WTC11 (cell line): Measurements from ENCODE around the gene FMNL2.

Source experiments
- AFF4 ChIP-seq: sonication (generic); formaldehyde crosslinking; IDR thresholded peaks from 2 replicates; pipeline ENCODE4 v1.8.1; 2023; ENCODE audit warnings: mild to moderate bottlenecking, missing genetic modification reagents, borderline replicate concordance
- ESRRA ChIP-seq: sonication (generic); formaldehyde crosslinking; IDR thresholded peaks from 2 replicates; pipeline ENCODE4 v1.8.1; 2022; ENCODE audit warnings: mild to moderate bottlenecking, missing genetic modification reagents, borderline replicate concordance
- GTF2I ChIP-seq: fragments of 250-450 bp; sonication (Bioruptor Pico); conservative IDR thresholded peaks from 2 replicates; pipeline ENCODE4 v1.4.0; 2021; ENCODE audit warnings: mild to moderate bottlenecking
- SP1 ChIP-seq: sonication (generic); formaldehyde crosslinking; conservative IDR thresholded peaks from 2 replicates; pipeline ENCODE4 v1.8.1; 2022; ENCODE audit warnings: missing genetic modification reagents
- ZNF121 ChIP-seq: sonication (generic); formaldehyde crosslinking; IDR thresholded peaks from 2 replicates; pipeline ENCODE4 v1.8.0; 2023; ENCODE audit warnings: missing genetic modification reagents
- TF ChIP-seq, protein P1 (sequence below): fragments of 200-600 bp; IDR thresholded peaks from 2 replicates; pipeline ENCODE4 v1.8.0; 2022; ENCODE audit warnings: antibody characterized with exemption
- TF ChIP-seq, protein P2 (sequence below): fragments of 250-450 bp; sonication (Bioruptor Pico); IDR thresholded peaks from 2 replicates; pipeline ENCODE4 v2.1.2; 2022; ENCODE audit warnings: mild to moderate bottlenecking, moderate library complexity
- TF ChIP-seq, protein P3 (sequence below): fragments of 250-450 bp; sonication (Bioruptor Pico); conservative IDR thresholded peaks from 2 replicates; pipeline ENCODE4 v1.9.0; 2021; ENCODE audit warnings: mild to moderate bottlenecking
- TF ChIP-seq, protein P4 (sequence below): sonication (generic); formaldehyde crosslinking; IDR thresholded peaks from 2 replicates; pipeline ENCODE4 v1.8.1; 2023; ENCODE audit warnings: mild to moderate bottlenecking, missing genetic modification reagents

DNA sequence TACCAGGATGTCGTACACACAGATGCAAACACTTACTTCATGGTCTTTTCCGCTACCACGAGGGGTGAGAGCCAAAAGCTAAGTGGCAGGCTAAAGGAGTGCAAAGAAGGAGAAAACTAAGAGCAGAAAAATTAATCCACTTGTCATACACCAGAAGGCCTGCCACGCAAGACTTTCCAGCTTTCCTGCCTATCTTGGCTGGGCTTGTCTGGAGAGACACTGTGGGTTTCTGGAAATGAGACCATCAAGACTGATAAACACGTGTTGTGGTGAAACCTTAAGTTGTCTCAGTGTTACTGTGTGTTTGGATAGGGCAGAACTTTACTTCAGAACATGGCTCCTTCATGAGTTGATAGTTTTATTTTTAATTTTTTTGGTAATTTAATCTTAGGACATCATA lies 175.6 kb downstream of the FMNL2 start:
- TF ChIP-seq, protein P1, sequence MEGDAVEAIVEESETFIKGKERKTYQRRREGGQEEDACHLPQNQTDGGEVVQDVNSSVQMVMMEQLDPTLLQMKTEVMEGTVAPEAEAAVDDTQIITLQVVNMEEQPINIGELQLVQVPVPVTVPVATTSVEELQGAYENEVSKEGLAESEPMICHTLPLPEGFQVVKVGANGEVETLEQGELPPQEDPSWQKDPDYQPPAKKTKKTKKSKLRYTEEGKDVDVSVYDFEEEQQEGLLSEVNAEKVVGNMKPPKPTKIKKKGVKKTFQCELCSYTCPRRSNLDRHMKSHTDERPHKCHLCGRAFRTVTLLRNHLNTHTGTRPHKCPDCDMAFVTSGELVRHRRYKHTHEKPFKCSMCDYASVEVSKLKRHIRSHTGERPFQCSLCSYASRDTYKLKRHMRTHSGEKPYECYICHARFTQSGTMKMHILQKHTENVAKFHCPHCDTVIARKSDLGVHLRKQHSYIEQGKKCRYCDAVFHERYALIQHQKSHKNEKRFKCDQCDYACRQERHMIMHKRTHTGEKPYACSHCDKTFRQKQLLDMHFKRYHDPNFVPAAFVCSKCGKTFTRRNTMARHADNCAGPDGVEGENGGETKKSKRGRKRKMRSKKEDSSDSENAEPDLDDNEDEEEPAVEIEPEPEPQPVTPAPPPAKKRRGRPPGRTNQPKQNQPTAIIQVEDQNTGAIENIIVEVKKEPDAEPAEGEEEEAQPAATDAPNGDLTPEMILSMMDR: no peak
- TF ChIP-seq GTF2I (CRISPR knock-in tag) (no peak), AFF4 (no peak), SP1 (CRISPR knock-in tag) (no peak), ESRRA (CRISPR knock-in tag) (no peak), ZNF121 (CRISPR knock-in tag) (no peak)
- TF ChIP-seq, protein P2, sequence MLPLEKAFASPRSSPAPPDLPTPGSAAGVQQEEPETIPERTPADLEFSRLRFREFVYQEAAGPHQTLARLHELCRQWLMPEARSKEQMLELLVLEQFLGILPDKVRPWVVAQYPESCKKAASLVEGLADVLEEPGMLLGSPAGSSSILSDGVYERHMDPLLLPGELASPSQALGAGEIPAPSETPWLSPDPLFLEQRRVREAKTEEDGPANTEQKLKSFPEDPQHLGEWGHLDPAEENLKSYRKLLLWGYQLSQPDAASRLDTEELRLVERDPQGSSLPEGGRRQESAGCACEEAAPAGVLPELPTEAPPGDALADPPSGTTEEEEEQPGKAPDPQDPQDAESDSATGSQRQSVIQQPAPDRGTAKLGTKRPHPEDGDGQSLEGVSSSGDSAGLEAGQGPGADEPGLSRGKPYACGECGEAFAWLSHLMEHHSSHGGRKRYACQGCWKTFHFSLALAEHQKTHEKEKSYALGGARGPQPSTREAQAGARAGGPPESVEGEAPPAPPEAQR (CRISPR knock-in tag): no peak
- TF ChIP-seq, protein P3, sequence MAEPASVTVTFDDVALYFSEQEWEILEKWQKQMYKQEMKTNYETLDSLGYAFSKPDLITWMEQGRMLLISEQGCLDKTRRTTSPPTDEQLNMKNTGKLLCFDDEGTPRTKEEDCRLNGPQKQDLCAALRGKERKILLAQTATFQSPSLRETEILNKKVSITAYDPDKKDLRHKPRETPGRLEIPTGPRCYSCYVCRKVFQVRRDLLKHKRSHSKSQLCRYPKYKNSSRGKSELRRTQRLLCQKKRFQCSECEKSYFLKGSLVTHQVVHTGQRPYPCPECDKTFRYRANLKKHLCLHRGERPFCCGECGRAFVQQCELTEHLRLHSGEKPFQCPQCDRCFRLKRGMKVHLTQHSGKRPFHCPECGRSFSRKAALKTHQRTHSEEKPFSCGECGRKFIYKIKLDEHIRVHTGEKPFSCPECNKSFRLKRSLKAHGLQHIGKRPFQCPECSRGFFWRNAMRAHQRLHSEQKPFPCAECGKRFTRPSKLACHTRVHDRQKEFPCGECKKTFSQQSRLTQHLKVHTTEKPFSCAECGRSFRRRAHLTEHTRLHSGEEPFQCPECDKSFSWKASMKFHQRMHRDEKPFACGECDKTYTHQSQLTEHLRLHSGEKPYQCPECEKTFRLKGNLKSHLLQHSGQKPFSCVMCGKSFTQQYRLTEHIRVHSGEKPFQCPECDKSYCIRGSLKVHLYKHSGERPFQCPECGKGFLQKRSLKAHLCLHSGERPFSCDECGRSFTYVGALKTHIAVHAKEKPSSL (CRISPR knock-in tag): no peak
- TF ChIP-seq, protein P4, sequence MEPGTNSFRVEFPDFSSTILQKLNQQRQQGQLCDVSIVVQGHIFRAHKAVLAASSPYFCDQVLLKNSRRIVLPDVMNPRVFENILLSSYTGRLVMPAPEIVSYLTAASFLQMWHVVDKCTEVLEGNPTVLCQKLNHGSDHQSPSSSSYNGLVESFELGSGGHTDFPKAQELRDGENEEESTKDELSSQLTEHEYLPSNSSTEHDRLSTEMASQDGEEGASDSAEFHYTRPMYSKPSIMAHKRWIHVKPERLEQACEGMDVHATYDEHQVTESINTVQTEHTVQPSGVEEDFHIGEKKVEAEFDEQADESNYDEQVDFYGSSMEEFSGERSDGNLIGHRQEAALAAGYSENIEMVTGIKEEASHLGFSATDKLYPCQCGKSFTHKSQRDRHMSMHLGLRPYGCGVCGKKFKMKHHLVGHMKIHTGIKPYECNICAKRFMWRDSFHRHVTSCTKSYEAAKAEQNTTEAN (CRISPR knock-in tag): no peak
